DMS 273 treated with DMSO at 0.1 percent for 48 hours (cell line): ENCODE results near the gene CENPVL3.
"Not testable (repeated sequence)": the region's sequence is repeated elsewhere in the genome, so short reads cannot be mapped to it uniquely, and the experiment has no call there.

Source experiments
- DNase-seq: peaks from one replicate; lab custom pipeline; 2025; lab: John Stamatoyannopoulos, UW

The CENPVL3 gene

DNA sequence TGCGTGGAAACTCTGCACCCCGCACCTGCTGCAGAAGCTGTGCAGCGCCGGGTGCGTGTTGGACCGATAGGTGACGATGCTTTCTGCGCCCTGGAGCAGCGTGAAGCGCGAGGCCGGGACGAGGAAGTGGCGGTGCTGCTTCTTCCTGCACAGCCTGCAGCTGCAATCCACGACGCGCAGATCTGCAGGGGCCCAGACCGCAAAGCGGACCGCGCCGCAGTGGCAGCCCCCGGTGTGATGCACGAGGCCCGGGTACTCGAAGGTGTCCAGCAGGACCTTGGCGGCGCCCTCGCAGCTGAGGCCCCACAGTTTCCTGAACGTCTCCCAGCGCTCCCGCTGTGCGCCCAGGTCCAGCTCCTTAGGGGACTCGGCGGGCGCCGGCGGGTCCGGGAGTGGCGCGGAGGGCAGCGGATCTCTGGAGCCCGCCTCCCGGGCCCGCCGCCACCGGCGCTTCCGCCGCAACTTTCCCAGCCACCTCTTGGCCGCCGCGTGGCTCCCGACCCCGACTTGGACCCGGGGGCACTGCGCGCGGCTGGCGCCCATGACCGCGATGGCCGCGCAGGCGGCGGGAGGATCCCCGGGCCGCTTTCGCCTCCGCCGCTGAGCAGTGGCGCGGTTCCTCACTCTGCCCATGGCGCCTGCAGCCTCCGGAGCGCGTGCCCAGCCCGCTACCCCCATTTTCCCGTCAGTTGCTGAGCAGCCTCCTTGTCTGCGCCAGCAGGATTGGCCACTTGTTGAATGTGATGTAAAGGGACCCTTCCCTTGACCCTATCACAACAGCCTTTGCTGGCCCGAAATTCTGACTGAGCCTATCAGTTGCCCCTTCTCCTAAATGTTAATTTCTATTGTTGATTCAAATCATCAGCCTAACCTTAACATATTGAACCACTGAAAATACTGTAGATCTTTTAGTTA lies at the start of gene CENPVL3:
Gene CENPVL3 (minus strand): TSS at position 672 of the 915 bp plus-strand sequence. CDS start 39 bp downstream, at position 633.
- DNase-seq, result not testable (repeated sequence)

GRCh38 chrX:51665981-51666380 lies 47.3 kb upstream of the CENPVL3 start:
- no peak for DNase-seq

DNA sequence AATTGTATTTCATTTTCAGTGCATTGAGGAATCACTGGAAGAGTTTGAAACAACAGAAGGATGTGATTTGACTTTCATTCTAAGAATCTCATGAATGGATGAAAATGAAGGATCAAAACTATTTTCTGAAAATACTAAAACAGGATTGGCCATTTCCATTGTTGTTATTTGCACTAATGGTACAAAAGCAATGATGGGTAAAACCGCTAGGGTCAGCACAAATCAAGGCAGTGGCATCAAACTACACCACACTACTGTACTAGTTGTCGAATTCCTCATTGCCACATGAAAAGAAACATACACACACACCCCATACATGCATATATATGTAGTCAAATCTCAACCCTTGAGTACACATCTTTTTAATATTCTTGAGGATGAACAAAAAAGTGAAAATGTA lies 24.7 kb upstream of the CENPVL3 start:
- DNase-seq, result no peak

GRCh38 chrX:51641421-51642021 lies 22.8 kb upstream of the CENPVL3 start:
- DNase-seq, result no peak

GRCh38 chrX:51636511-51636910 lies 17.8 kb upstream of the CENPVL3 start:
- not testable (repeated sequence) for DNase-seq

- no peak for DNase-seq
Observed at GRCh38 chrX:51614353-51615012, 4.2 kb downstream of the CENPVL3 start.

DNA sequence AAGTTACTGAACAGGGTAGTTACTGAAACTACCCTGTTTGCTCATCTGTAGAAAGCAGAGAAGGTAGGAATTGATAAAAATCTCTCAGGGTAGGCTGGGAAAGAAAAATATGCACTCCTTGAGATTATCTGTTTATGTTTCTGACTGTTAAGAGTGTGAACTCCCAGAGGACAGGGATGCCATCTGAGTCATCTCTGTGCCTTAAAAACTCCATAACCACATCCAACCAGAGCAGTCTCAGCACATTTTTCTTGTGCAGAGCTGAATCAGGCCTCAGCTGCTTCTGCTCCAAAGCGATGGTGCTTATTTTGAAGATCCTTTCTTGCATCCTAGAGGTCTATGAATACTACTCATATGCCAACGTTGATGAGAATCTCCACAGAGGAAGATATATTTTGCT lies 9.9 kb downstream of the CENPVL3 start:
- DNase-seq, result no peak

DNA sequence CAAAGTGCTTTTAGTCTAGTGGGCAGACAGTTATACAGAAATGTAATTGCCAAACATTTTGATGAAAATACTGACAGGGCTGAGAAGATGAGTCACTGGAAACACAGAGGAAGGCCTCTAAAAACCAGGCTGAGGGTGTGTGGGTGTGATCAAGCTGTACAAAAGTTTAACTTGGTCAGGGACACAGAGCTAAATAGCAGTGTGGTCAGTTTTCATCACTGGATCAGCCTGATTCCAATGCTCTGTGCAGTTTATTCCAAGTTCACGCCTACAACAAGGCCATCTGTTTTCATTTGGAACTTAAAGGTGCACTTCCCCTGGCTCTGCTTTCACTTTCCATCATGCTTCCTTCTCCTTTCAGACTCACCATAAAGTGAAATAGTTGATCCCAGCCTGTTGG lies 10.6 kb downstream of the CENPVL3 start:
- DNase-seq, result no peak

DNA sequence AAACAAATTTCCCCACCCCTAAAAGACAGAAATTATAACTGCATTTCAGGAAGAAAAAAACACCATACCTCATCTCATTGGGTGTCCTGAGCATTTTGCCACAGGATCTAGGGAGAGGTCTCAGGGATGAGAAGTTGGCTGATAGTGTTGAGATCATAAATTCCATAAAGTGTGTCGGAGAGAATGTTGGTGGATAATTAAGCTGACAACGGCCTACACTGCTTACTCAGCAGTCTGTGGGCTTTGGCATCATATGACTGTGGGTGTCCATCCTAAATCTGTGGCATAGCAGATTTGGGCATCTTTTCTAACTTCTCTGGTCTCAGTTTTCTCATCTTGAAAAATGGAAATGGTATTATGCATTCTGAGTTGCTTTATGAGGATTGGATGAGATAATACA lies 12.3 kb downstream of the CENPVL3 start:
- DNase-seq, result no peak

- DNase-seq, result no peak
Observed at GRCh38 chrX:51598899-51599298, 19.8 kb downstream of the CENPVL3 start.

DNA sequence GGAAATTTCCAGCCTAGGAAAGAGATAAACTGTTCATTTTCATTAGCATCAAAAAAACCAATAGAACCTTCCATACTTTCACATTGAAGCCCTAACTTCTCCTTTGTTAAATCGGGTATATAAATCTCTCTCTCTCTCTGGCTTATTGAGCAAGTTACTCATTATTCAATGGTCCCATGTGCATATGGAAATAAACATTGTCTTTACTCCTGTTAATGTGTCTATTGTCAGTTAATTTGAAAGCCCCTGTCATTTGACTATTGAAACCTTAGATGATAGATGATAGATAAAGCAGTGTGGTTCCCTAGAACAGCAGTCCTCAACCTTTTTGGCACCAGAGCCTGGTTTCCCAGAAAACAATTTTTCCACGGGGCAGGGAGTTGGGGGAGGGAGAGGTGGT lies 46.8 kb downstream of the CENPVL3 start:
- no peak for DNase-seq

DNA sequence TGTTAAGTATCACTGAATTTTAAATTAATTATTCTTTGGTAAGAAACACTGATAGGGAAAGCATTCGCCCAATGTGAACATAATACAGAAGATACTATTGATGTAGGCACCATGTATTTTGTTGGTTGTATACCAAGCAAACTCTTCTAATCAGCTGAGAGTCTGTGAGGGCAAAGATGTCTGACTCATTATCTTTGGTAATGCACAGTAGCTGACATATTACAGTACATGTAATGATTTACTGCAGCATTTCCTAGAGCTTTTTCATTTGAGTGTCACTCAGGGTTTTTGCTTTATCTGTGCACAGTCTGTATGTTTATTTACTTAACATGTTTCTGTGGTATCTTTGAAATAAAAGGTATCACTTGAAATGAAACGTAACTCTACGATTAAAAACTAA lies 49.2 kb downstream of the CENPVL3 start:
- no peak for DNase-seq

DNA sequence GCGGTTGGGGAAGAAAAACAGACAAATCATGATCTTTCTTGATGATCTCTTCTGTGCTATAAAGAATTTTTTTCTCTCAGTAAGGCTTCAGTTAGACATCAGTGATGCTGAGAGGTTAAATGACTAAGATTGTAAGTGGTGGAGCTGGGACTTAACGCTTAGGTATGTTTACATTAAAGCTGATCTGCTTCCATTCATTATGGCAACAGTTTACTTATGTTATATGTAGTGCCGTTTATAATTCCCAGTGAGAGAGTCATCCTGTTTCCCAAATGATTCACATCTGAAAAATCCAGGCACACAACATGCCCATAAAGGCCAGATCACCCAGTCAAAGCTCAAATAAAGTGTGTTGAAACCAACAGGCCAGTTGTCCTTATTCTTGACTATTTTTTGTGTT lies 50.1 kb downstream of the CENPVL3 start:
- no peak for DNase-seq
